Esophagus squamous epithelium (tissue), 4 donors: Measurements from ENCODE around the gene ANTXR1.

ENCODE experiments used
- POLR2A ChIP-seq, 4 donors: fragments of 450-650 bp; IDR thresholded peaks; one replicate each; pipeline ENCODE4 v1.6.1; 2017; ENCODE audit warnings: antibody characterized with exemption in 4 of 4, mild to moderate bottlenecking in 4 of 4, moderate library complexity in 3 of 4
- TF ChIP-seq, protein P1 (sequence below), 6 experiments: fragments of 450-650 bp in 4 of 6; fragments of 200-600 bp in 2 of 6; sonication (generic) in 2 of 6; IDR thresholded peaks; one replicate each; pipeline ENCODE4 v1.5.1; 2016 to 2019; ENCODE audit warnings: antibody characterized with exemption in 6 of 6, mild to moderate bottlenecking in 4 of 6, moderate library complexity in 4 of 6

- TF ChIP-seq POLR2A (IDR thresholded peaks at IDR 0.05) = no peak
- TF ChIP-seq, protein P1, sequence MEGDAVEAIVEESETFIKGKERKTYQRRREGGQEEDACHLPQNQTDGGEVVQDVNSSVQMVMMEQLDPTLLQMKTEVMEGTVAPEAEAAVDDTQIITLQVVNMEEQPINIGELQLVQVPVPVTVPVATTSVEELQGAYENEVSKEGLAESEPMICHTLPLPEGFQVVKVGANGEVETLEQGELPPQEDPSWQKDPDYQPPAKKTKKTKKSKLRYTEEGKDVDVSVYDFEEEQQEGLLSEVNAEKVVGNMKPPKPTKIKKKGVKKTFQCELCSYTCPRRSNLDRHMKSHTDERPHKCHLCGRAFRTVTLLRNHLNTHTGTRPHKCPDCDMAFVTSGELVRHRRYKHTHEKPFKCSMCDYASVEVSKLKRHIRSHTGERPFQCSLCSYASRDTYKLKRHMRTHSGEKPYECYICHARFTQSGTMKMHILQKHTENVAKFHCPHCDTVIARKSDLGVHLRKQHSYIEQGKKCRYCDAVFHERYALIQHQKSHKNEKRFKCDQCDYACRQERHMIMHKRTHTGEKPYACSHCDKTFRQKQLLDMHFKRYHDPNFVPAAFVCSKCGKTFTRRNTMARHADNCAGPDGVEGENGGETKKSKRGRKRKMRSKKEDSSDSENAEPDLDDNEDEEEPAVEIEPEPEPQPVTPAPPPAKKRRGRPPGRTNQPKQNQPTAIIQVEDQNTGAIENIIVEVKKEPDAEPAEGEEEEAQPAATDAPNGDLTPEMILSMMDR (IDR thresholded peaks at IDR 0.05) = no peak
These were observed 128.1 kb downstream of the ANTXR1 start for GRCh38 chr2:69141061-69141460.
